H9 (cell line): ENCODE measurements around the gene ZNF638. TPM values are rescaled to one million over a fixed set of nuclear protein-coding genes. Genes with fewer than 3 reads are reported as not detected.

Experiments
- DNase-seq: peaks from one replicate; pipeline ENCODE4 v3.0.0-alpha.2; 2017
- H2AFZ ChIP-seq: one replicate; pipeline ENCODE4 v1.6.1; 2013; ENCODE audit warnings: mild to moderate bottlenecking, low read length, control low read depth, moderate library complexity
- H2AK5ac ChIP-seq: 2 replicates; pipeline ENCODE4 v1.6.1; 2013; ENCODE audit warnings: low read length, control low read depth, mixed read lengths; ENCODE audit not compliant: insufficient read length
- H2BK120ac ChIP-seq: one replicate; pipeline ENCODE4 v1.6.1; 2013; ENCODE audit warnings: low read depth, mild to moderate bottlenecking, low read length, control low read depth, inconsistent platforms; ENCODE audit not compliant: poor library complexity, severe bottlenecking
- H2BK12ac ChIP-seq: 2 replicates; pipeline ENCODE4 v1.6.1; 2013; ENCODE audit warnings: low read length, control low read depth, mixed read lengths, low read depth; ENCODE audit not compliant: insufficient read length
- H2BK15ac ChIP-seq: 2 replicates; pipeline ENCODE4 v1.6.1; 2013; ENCODE audit warnings: low read depth, low read length, control low read depth
- H2BK20ac ChIP-seq: one replicate; pipeline ENCODE4 v1.6.1; 2013; ENCODE audit warnings: low read depth, mild to moderate bottlenecking, low read length, control low read depth, inconsistent platforms; ENCODE audit not compliant: poor library complexity, severe bottlenecking
- H2BK5ac ChIP-seq: 2 replicates; pipeline ENCODE4 v1.6.1; 2013; ENCODE audit warnings: low read length, control low read depth, mixed read lengths; ENCODE audit not compliant: insufficient read length
- H3K14ac ChIP-seq: 2 replicates; pipeline ENCODE4 v1.6.1; 2013; ENCODE audit warnings: low read length, control low read depth; ENCODE audit not compliant: insufficient read depth
- H3K18ac ChIP-seq: 2 replicates; pipeline ENCODE4 v1.6.1; 2013; ENCODE audit warnings: low read depth, mild to moderate bottlenecking, mixed read lengths, low read length, control low read depth; ENCODE audit not compliant: insufficient read length
- H3K23ac ChIP-seq: 2 replicates; pipeline ENCODE4 v1.6.1; 2013; ENCODE audit warnings: low read length, control low read depth, mixed read lengths, low read depth; ENCODE audit not compliant: insufficient read length
- H3K23me2 ChIP-seq: 2 replicates; pipeline ENCODE4 v1.6.1; 2013; ENCODE audit warnings: low read depth, mild to moderate bottlenecking, mixed read lengths, low read length, control low read depth; ENCODE audit not compliant: insufficient read length, poor library complexity, severe bottlenecking
- H3K27ac ChIP-seq: 2 replicates; pipeline ENCODE4 v1.5.1; 2013; ENCODE audit warnings: low read length, control low read depth, mixed read lengths, low read depth; ENCODE audit not compliant: insufficient read length
- H3K27me3 ChIP-seq: 2 replicates; pipeline ENCODE4 v1.6.1; 2013; ENCODE audit warnings: low read length, control low read depth, inconsistent platforms; ENCODE audit not compliant: insufficient read depth
- H3K4ac ChIP-seq: 2 replicates; pipeline ENCODE4 v1.6.1; 2013; ENCODE audit warnings: low read depth, mild to moderate bottlenecking, control low read depth, inconsistent platforms, low read length, moderate library complexity
- H3K4me1 ChIP-seq: 2 replicates; pipeline ENCODE4 v1.6.1; 2013; ENCODE audit warnings: low read length, control low read depth, inconsistent platforms; ENCODE audit not compliant: insufficient read depth
- H3K4me2 ChIP-seq: 2 replicates; pipeline ENCODE4 v1.6.1; 2013; ENCODE audit warnings: low read length, control low read depth, mixed read lengths; ENCODE audit not compliant: insufficient read length, insufficient read depth
- H3K56ac ChIP-seq: 2 replicates; pipeline ENCODE4 v1.6.1; 2013; ENCODE audit warnings: low read depth, mild to moderate bottlenecking, mixed read lengths, low read length, control low read depth; ENCODE audit not compliant: insufficient read length
- H3K79me1 ChIP-seq: 2 replicates; pipeline ENCODE4 v1.6.1; 2013; ENCODE audit warnings: low read depth, mild to moderate bottlenecking, moderate library complexity, low read length, control low read depth, inconsistent platforms; ENCODE audit not compliant: insufficient read depth, poor library complexity, severe bottlenecking
- H3K79me2 ChIP-seq: 2 replicates; pipeline ENCODE4 v1.6.1; 2013; ENCODE audit warnings: low read length, control low read depth, inconsistent platforms; ENCODE audit not compliant: insufficient read depth
- H3K9ac ChIP-seq: 2 replicates; pipeline ENCODE4 v1.6.1; 2013; ENCODE audit warnings: low read length, control low read depth, mixed read lengths; ENCODE audit not compliant: insufficient read length; ENCODE audit errors: extremely low read depth
- H3K9me3 ChIP-seq: one replicate; pipeline ENCODE4 v1.6.1; 2013; ENCODE audit warnings: low read depth, low read length, inconsistent platforms; ENCODE audit not compliant: control insufficient read depth
- H3T11ph ChIP-seq: one replicate; pipeline ENCODE4 v1.6.1; 2013; ENCODE audit warnings: mild to moderate bottlenecking, low read length, control low read depth, inconsistent platforms
- H4K20me1 ChIP-seq: one replicate; pipeline ENCODE4 v1.6.1; 2013; ENCODE audit not compliant: control insufficient read depth, insufficient read length, insufficient read depth
- H4K5ac ChIP-seq: 2 replicates; pipeline ENCODE4 v1.6.1; 2013; ENCODE audit warnings: low read depth, mild to moderate bottlenecking, mixed read lengths, low read length, control low read depth; ENCODE audit not compliant: insufficient read length
- H4K8ac ChIP-seq: replicated peaks from 2 replicates; pipeline ENCODE4 v1.6.1; 2013; ENCODE audit warnings: low read length, control low read depth, mixed read lengths, low read depth; ENCODE audit not compliant: insufficient read length
- H4K91ac ChIP-seq: 2 replicates; pipeline ENCODE4 v1.6.1; 2013; ENCODE audit warnings: low read depth, mild to moderate bottlenecking, moderate library complexity, mixed read lengths, low read length, control low read depth; ENCODE audit not compliant: insufficient read length
- H3K27ac Mint-ChIP-seq, 3 experiments: 2 replicates in 2 of 3; 3 replicates in 1 of 3; pipeline ENCODE4 v1.8.0; 2020 to 2021; ENCODE audit warnings: mixed read lengths in 3 of 3, mild to moderate bottlenecking in 1 of 3, moderate library complexity in 1 of 3
- H3K27me3 Mint-ChIP-seq: 2 replicates; pipeline ENCODE4 v1.8.0; 2021; ENCODE audit warnings: low read depth, mild to moderate bottlenecking, moderate library complexity, mixed read lengths
- H3K36me3 Mint-ChIP-seq, 3 experiments: 2 replicates in 2 of 3; 3 replicates in 1 of 3; pipeline ENCODE4 v1.8.0; 2020 to 2021; ENCODE audit warnings: low read depth in 3 of 3, mixed read lengths in 3 of 3; ENCODE audit not compliant: insufficient read depth in 1 of 3
- H3K4me1 Mint-ChIP-seq, 2 experiments: 2 replicates each; pipeline ENCODE4 v1.8.0; 2020; ENCODE audit warnings: mixed read lengths in 2 of 2
- H3K4me3 Mint-ChIP-seq, 2 experiments: 2 replicates in 1 of 2; 3 replicates in 1 of 2; pipeline ENCODE4 v1.8.0; 2020 to 2021; ENCODE audit warnings: mild to moderate bottlenecking in 2 of 2, mixed read lengths in 2 of 2, moderate library complexity in 1 of 2
- H3K9me3 Mint-ChIP-seq, 2 experiments: 2 replicates in 1 of 2; 3 replicates in 1 of 2; pipeline ENCODE4 v1.8.0; 2020; ENCODE audit warnings: mild to moderate bottlenecking in 2 of 2, mixed read lengths in 2 of 2, moderate library complexity in 1 of 2
- WGBS: extraction: QIAGEN DNeasy Blood & Tissue Kit; methylation state at CpG from one replicate; pipeline ENCODE4 v1.1.7; 2013; ENCODE audit warnings: missing lambda C conversion rate, low lambda C conversion rate, mixed read lengths; ENCODE audit not compliant: insufficient read length; ENCODE audit errors: extremely low coverage; 5-methylcytosine and 5-hydroxymethylcytosine counted together
- total RNA-seq: library from RNA; stranded (reverse); gene quantifications from 2 replicates; pipeline ENCODE4 v1.2.1, GENCODE V29; 2021
- TF ChIP-seq, protein P1 (sequence below): fragments of 200-600 bp; sonication (generic); conservative IDR thresholded peaks from 3 replicates; pipeline ENCODE4 v1.8.0; 2021; ENCODE audit warnings: antibody characterized with exemption, mild to moderate bottlenecking

The ZNF638 gene
- total RNA-seq, 1 experiment from 2014 or later, result 146 TPM

DNA sequence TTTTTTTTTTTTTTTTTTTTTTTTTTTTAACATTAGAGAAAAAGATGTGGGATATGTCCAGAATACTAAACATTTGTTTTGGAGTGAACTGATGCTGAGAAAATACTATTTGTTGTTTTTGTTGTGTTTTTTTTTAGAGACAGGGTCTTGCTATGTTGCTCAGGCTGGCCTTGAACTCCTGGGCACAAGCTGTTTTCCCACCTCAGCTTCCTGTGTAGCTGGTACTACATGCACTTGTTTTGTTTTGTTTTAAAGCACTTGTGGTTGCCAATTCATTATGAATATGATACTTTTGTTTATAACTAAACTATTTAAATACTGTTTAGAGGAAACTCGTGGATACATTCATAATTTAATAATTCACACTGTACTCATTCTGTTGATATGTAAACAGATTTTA lies 88.4 kb downstream of the ZNF638 start:
- no peak overlapping the region for H4K91ac ChIP-seq
- H3K27ac ChIP-seq, result no peak overlapping the region
- H3K9me3 ChIP-seq, result no peaks in the 10 kb centered on the region
- no peak overlapping the region for H3T11ph ChIP-seq
- Mint-ChIP-seq H3K4me3 (no peak overlapping the region), H3K4me1 (peaks cover 4 to 13% of the 10 kb centered on the region in 2 experiments), H3K36me3 (peaks cover 14 to 31% (median 30%) of the 10 kb centered on the region in 3 experiments; a peak in 6 of 7 replicates), H3K9me3 (no peaks in the 10 kb centered on the region), H3K27me3 (no peaks in the 10 kb centered on the region), H3K27ac (no peak overlapping the region)
- H4K20me1 ChIP-seq, result no peaks in the 10 kb centered on the region
- no peak overlapping the region for H2BK20ac ChIP-seq
- no peak overlapping the region for H2AFZ ChIP-seq
- TF ChIP-seq, protein P1, sequence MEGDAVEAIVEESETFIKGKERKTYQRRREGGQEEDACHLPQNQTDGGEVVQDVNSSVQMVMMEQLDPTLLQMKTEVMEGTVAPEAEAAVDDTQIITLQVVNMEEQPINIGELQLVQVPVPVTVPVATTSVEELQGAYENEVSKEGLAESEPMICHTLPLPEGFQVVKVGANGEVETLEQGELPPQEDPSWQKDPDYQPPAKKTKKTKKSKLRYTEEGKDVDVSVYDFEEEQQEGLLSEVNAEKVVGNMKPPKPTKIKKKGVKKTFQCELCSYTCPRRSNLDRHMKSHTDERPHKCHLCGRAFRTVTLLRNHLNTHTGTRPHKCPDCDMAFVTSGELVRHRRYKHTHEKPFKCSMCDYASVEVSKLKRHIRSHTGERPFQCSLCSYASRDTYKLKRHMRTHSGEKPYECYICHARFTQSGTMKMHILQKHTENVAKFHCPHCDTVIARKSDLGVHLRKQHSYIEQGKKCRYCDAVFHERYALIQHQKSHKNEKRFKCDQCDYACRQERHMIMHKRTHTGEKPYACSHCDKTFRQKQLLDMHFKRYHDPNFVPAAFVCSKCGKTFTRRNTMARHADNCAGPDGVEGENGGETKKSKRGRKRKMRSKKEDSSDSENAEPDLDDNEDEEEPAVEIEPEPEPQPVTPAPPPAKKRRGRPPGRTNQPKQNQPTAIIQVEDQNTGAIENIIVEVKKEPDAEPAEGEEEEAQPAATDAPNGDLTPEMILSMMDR, result no peak
- no peaks in the 10 kb centered on the region for H3K4me1 ChIP-seq
- no peak overlapping the region for H2BK5ac ChIP-seq
- no peaks in the 10 kb centered on the region for H3K27me3 ChIP-seq
- H3K79me1 ChIP-seq, result no peaks in the 10 kb centered on the region
- no peak overlapping the region for H3K23ac ChIP-seq
- no peak overlapping the region for H3K9ac ChIP-seq
- no peak overlapping the region for H4K5ac ChIP-seq
- H2BK15ac ChIP-seq, result no peak overlapping the region
- no peak overlapping the region for H4K8ac ChIP-seq
- no peak overlapping the region for H2BK120ac ChIP-seq
- H3K56ac ChIP-seq, result no peak overlapping the region
- no peak overlapping the region for H2AK5ac ChIP-seq
- no peak overlapping the region for H3K14ac ChIP-seq
- H3K23me2 ChIP-seq, result no peaks in the 10 kb centered on the region
- no peak overlapping the region for H3K4ac ChIP-seq
- H2BK12ac ChIP-seq, result no peak overlapping the region
- no CpG with 5 or more reads among the region's 1 CpG for WGBS
- no peak for DNase-seq
- H3K79me2 ChIP-seq, result no peaks in the 10 kb centered on the region
- no peak overlapping the region for H3K18ac ChIP-seq
- H3K4me2 ChIP-seq, result no peak overlapping the region
